ENCODE data around the gene UBAP1. TPM values are rescaled to one million over a fixed set of nuclear protein-coding genes. Genes with fewer than 3 reads are reported as not detected.

Gene UBAP1
- total RNA-seq, 1 donor from 2014 or later: 51.9 TPM

DNA sequence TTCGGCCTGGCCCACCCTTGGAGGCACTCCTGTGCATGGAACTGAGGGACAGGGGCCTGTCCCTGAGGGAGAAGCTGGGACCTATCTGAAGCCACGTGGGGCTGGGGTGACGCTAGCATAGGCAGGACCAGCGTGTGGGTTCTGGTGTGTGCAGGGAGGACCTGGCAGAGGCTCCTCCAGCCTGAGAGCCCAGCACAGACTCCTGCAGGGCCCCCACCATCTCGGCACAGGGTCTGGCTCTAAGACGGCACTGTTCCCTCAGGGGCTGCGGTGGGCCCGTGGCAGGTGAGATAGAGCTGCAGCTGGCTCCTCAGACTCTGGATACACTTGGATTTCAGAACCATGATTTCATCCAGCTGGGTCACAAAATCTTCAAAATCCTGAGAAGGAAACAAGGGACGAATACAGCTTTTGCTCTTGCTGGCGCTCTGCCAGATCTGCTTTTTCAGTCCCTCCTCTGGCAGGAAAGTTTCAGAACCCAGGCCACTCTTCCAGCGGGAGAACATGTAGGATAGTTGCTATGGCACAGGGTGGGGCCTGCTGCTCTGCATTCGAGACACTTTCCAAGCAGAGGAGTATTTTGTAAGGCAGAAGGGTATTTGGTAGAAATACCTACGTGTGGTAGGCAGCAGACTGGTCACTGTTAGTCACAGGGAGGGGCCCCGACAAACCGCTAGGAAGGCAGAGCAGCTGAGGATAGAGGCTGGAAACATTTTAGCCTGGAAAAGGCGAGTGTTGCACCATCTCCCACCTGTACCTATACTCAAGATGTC lies 75.5 kb downstream of the UBAP1 start:
- intact Hi-C loops (cut with DNase I): no loop called here
- no peaks in the 10 kb centered on the region for H3K9me3 ChIP-seq
- TF ChIP-seq CTCF (IDR thresholded peaks at IDR 0.05): no peak
- peaks cover 35% of the 10 kb centered on the region for H3K36me3 ChIP-seq
- ATAC-seq: peak; percentile 8
- no peak overlapping the region for H3K27ac ChIP-seq
- DNase-seq: no peak
- H3K4me1 ChIP-seq: no peaks in the 10 kb centered on the region
- no peak overlapping the region for H3K4me3 ChIP-seq
- H3K27me3 ChIP-seq: no peaks in the 10 kb centered on the region

DNA sequence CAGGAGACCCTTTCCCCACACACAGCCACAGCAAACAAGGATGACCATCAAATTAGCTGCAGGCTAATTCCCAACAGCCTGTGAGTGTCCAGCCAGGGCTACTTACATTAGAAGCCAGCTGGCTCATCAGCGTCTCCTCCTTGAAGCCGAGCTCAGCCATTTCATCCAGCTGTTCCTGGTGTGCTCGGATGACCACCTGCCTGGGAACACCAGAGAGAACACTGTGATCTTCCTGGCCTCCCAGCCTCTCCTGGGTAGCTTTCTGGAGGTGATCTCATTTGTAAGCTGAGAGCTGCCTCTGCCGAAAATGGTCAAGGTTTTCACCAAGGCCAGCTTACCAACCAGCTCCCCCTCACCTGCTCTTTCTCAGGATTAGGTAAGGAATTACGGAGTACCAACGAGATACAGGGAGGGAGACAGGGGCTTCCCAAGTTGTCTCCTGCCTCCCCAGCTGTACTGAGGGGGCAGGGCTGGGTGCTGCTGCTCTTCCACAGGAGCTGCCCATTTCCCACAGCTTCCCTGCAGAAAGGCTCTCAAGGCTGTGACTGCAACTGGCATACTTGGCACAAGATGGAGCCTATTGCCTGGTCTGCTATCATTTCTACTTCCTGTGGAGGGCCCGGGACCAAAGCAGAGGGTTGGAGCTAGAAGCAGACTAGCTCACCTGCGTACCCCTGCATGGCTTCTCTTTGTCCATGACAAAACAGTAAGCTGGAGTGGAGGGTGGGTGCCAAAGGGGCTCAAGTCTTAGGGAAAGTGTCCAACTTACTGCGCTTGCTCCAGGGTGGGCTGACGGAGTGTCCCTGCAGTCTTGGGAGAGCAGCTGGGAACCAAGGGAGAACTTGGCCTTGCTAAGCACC lies 76.4 kb downstream of the UBAP1 start:
- Histone ChIP-seq H3K9me3 (no peaks in the 10 kb centered on the region), H3K4me3 (no peak overlapping the region), H3K27me3 (no peaks in the 10 kb centered on the region), H3K36me3 (peaks cover 26% of the 10 kb centered on the region), H3K4me1 (no peaks in the 10 kb centered on the region), H3K27ac (no peak overlapping the region)
- intact Hi-C loops (cut with DNase I): no loop called here
- ATAC-seq (no peak), DNase-seq (no peak)
- TF ChIP-seq CTCF (IDR thresholded peaks at IDR 0.05): no peak

GRCh38 chr9:34256104-34256503 lies 77.3 kb downstream of the UBAP1 start:
- peak; percentile 9 for TF ChIP-seq CTCF (IDR thresholded peaks at IDR 0.05)
- no peaks in the 10 kb centered on the region for H3K9me3 ChIP-seq
- H3K27ac ChIP-seq: no peak overlapping the region
- H3K27me3 ChIP-seq: no peaks in the 10 kb centered on the region
- ATAC-seq: peak; percentile 7
- intact Hi-C loops (cut with DNase I): no loop called here
- H3K4me1 ChIP-seq: no peaks in the 10 kb centered on the region
- no peak for DNase-seq
- H3K4me3 ChIP-seq: no peak overlapping the region
- peaks cover 17% of the 10 kb centered on the region for H3K36me3 ChIP-seq

GRCh38 chr9:34256987-34257585 lies 78.2 kb downstream of the UBAP1 start:
- no peak for ATAC-seq
- Histone ChIP-seq H3K4me1 (no peaks in the 10 kb centered on the region), H3K36me3 (peaks cover 7% of the 10 kb centered on the region), H3K4me3 (no peak overlapping the region), H3K9me3 (no peaks in the 10 kb centered on the region), H3K27ac (no peak overlapping the region), H3K27me3 (no peaks in the 10 kb centered on the region)
- no peak for TF ChIP-seq CTCF (IDR thresholded peaks at IDR 0.05)
- intact Hi-C loops (cut with DNase I): no loop called here
- DNase-seq: no peak

- DNase-seq: no peak
- Histone ChIP-seq H3K4me1 (no peaks in the 10 kb centered on the region), H3K27ac (no peak overlapping the region), H3K9me3 (no peaks in the 10 kb centered on the region), H3K4me3 (no peak overlapping the region), H3K36me3 (no peaks in the 10 kb centered on the region), H3K27me3 (no peaks in the 10 kb centered on the region)
- no peak for ATAC-seq
- TF ChIP-seq CTCF (IDR thresholded peaks at IDR 0.05): no peak
- intact Hi-C loops (cut with DNase I): no loop called here
Measured at GRCh38 chr9:34259315-34259714, 80.5 kb downstream of the UBAP1 start.

Measured in upper lobe of right lung (tissue), 1 donor.